ENCODE measurements around the gene TMPRSS6. TPM values are rescaled to one million over a fixed set of nuclear protein-coding genes. Genes with fewer than 3 reads are reported as not detected.

The TMPRSS6 gene
- total RNA-seq, 1 experiment from 2014 or later, result not detected

- DNase-seq (ENCODE audit: low read depth), result no peak
Observed at GRCh38 chr22:37140686-37141323, 31.3 kb upstream of the TMPRSS6 start.

- DNase-seq (ENCODE audit: low read depth), result no peak
Observed at GRCh38 chr22:37139762-37140161, 30.2 kb upstream of the TMPRSS6 start.

- DNase-seq (ENCODE audit: low read depth), result peak; percentile 34
Observed at GRCh38 chr22:37138849-37139561, 29.5 kb upstream of the TMPRSS6 start.

GRCh38 chr22:37137903-37138665 lies 28.6 kb upstream of the TMPRSS6 start:
- DNase-seq (ENCODE audit: low read depth), result no peak

GRCh38 chr22:37137131-37137530 lies 27.6 kb upstream of the TMPRSS6 start:
- no peak for DNase-seq (ENCODE audit: low read depth)

- DNase-seq (ENCODE audit: low read depth), result no peak
Observed at GRCh38 chr22:37135023-37135422, 25.5 kb upstream of the TMPRSS6 start.

GRCh38 chr22:37133304-37134018 lies 23.9 kb upstream of the TMPRSS6 start:
- DNase-seq (ENCODE audit: low read depth), result no peak

- DNase-seq (ENCODE audit: low read depth), result no peak
Observed at GRCh38 chr22:37132773-37133172, 23.3 kb upstream of the TMPRSS6 start.

- DNase-seq (ENCODE audit: low read depth), result no peak
Observed at GRCh38 chr22:37129866-37130441, 20.4 kb upstream of the TMPRSS6 start.

GRCh38 chr22:37128555-37129281 lies 19.2 kb upstream of the TMPRSS6 start:
- no peak for DNase-seq (ENCODE audit: low read depth)

GRCh38 chr22:37127350-37127878 lies 17.9 kb upstream of the TMPRSS6 start:
- DNase-seq (ENCODE audit: low read depth), result no peak

- DNase-seq (ENCODE audit: low read depth), result no peak
Observed at GRCh38 chr22:37126882-37127281, 17.4 kb upstream of the TMPRSS6 start.

- DNase-seq (ENCODE audit: low read depth), result no peak
Observed at GRCh38 chr22:37126383-37126782, 16.9 kb upstream of the TMPRSS6 start.

GRCh38 chr22:37123649-37124048 lies 14.1 kb upstream of the TMPRSS6 start:
- no peak for DNase-seq (ENCODE audit: low read depth)

- DNase-seq (ENCODE audit: low read depth), result no peak
Observed at GRCh38 chr22:37122598-37123180, 13.2 kb upstream of the TMPRSS6 start.

- peak; percentile 84 for DNase-seq (ENCODE audit: low read depth)
Observed at GRCh38 chr22:37121887-37122591, 12.5 kb upstream of the TMPRSS6 start.

GRCh38 chr22:37120569-37121340 lies 11.2 kb upstream of the TMPRSS6 start:
- no peak for DNase-seq (ENCODE audit: low read depth)

GRCh38 chr22:37119872-37120271 lies 10.4 kb upstream of the TMPRSS6 start:
- no peak for DNase-seq (ENCODE audit: low read depth)

GRCh38 chr22:37118083-37118482 lies 8.6 kb upstream of the TMPRSS6 start:
- no peak for DNase-seq (ENCODE audit: low read depth)

Measured in M059J (cell line).